ENCODE results near the gene STAU1.
A peak's percentile ranks its signal among the peaks of the same experiment; 100 is the strongest.

STAU1 gene

DNA sequence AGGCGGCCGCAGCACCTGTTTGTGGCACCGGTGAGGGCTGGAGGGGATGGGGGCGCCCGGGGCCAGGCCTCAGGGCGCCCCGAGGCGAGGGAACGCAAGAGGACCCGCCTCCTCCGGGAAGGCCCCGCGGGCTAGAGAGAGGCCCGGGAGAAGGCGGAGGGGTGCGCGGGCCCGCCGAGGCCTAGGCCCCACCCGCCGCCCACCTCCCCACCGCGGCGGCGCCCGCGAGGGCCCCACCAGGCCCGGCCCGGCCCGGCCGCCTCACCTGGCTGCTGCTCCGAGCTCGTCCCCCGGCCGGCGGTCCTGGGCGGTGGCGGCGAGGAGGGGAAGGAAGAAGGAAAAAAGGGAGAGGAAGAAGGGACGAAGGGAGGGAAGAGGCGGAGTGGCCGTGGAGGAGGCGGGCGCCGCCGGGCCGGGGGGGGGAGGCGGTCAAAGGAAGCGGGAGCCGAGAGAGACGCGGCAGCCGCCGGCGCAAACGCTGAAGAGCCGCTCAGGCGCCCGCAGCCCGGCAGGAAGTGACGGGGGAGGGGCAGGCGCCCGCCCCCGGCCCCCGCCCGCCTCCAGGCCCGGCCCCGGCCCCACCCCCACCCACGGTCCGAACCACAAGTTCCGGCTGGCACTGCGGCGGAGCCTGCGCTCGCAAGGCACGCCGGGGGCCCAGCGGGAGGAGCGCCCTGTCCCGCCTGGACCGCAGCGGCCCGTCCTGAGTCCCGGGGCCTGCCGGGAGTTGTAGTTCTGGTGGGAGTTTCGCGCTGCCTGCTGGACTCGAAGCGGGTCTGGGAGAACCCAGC, at the start of gene STAU1 (continued):
- TF ChIP-seq ZNF19 (tag by site-specific recombination; IDR thresholded peaks at IDR 0.05; ENCODE audit: low read depth) (no peak), ZNF596 (tag by site-specific recombination; IDR thresholded peaks at IDR 0.05) (no peak), KLF10 (tag by site-specific recombination; IDR thresholded peaks at IDR 0.05) (peak; percentile 72; the same call in 1 of the 2 replicates), ZNF670 (tag by site-specific recombination; IDR thresholded peaks at IDR 0.05; ENCODE audit: low read depth) (no peak), ZNF324 (tag by site-specific recombination; IDR thresholded peaks at IDR 0.05) (no peak; the same call in 1 of the 2 replicates), ZFP3 (tag by site-specific recombination; IDR thresholded peaks at IDR 0.05; ENCODE audit: low read depth) (no peak), YY2 (tag by site-specific recombination; IDR thresholded peaks at IDR 0.05) (peak; percentile 53; the same call in 1 of the 2 replicates), ZNF426 (tag by site-specific recombination; IDR thresholded peaks at IDR 0.05) (no peak), ZNF398 (tag by site-specific recombination; IDR thresholded peaks at IDR 0.05) (peak; percentile 95), ZXDB (tag by site-specific recombination; IDR thresholded peaks at IDR 0.05) (0 out of 2 replicates have a peak, but pooled peaks have one; percentile 70), KLF16 (tag by site-specific recombination; IDR thresholded peaks at IDR 0.05) (peak; percentile 77; the same call in 1 of the 2 replicates), ZNF549 (tag by site-specific recombination; IDR thresholded peaks at IDR 0.05) (no peak), ZBTB17 (tag by site-specific recombination; IDR thresholded peaks at IDR 0.05) (peak; percentile 82), SCRT2 (tag by site-specific recombination; IDR thresholded peaks at IDR 0.05) (no peak), SP7 (tag by site-specific recombination; IDR thresholded peaks at IDR 0.05) (0 out of 2 replicates have a peak, but pooled peaks have one; percentile 47), ZNF37A (tag by site-specific recombination; IDR thresholded peaks at IDR 0.05) (no peak), ZFP37 (tag by site-specific recombination; IDR thresholded peaks at IDR 0.05) (no peak), PRDM10 (tag by site-specific recombination; IDR thresholded peaks at IDR 0.05) (0 out of 2 replicates have a peak, but pooled peaks have one; percentile 16), KLF8 (tag by site-specific recombination; IDR thresholded peaks at IDR 0.05) (peak; percentile 93), PRDM6 (tag by site-specific recombination; IDR thresholded peaks at IDR 0.05) (no peak), TRIM28 (IDR thresholded peaks at IDR 0.05; ENCODE audit: borderline replicate concordance, low read length) (no peak), ZSCAN4 (tag by site-specific recombination; IDR thresholded peaks at IDR 0.05) (no peak), WT1 (tag by site-specific recombination; IDR thresholded peaks at IDR 0.05) (no peak), PRDM1 (tag by site-specific recombination; IDR thresholded peaks at IDR 0.05) (no peak), ZNF335 (tag by site-specific recombination; conservative IDR thresholded peaks at IDR 0.05) (no peak; the same call in 1 of the 2 replicates), ZNF2 (tag by site-specific recombination; IDR thresholded peaks at IDR 0.05) (no peak), ZNF169 (tag by site-specific recombination; IDR thresholded peaks at IDR 0.05) (no peak), ZNF155 (tag by site-specific recombination; IDR thresholded peaks at IDR 0.05) (no peak)
- TF ChIP-seq, protein P1, sequence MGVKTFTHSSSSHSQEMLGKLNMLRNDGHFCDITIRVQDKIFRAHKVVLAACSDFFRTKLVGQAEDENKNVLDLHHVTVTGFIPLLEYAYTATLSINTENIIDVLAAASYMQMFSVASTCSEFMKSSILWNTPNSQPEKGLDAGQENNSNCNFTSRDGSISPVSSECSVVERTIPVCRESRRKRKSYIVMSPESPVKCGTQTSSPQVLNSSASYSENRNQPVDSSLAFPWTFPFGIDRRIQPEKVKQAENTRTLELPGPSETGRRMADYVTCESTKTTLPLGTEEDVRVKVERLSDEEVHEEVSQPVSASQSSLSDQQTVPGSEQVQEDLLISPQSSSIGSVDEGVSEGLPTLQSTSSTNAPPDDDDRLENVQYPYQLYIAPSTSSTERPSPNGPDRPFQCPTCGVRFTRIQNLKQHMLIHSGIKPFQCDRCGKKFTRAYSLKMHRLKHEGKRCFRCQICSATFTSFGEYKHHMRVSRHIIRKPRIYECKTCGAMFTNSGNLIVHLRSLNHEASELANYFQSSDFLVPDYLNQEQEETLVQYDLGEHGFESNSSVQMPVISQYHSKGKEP (tag by site-specific recombination; IDR thresholded peaks at IDR 0.05): no peak
- TF ChIP-seq, protein P2, sequence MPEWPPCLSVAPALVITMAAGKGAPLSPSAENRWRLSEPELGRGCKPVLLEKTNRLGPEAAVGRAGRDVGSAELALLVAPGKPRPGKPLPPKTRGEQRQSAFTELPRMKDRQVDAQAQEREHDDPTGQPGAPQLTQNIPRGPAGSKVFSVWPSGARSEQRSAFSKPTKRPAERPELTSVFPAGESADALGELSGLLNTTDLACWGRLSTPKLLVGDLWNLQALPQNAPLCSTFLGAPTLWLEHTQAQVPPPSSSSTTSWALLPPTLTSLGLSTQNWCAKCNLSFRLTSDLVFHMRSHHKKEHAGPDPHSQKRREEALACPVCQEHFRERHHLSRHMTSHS (tag by site-specific recombination; IDR thresholded peaks at IDR 0.05): no peak
